GM18526 (cell line): Measurements from ENCODE around the gene SCFD1.

Source experiments
- POLR2A ChIP-seq: IDR thresholded peaks from 3 replicates; pipeline ENCODE4 v1.6.1; 2011; ENCODE audit not compliant: insufficient read length; ENCODE audit errors: extremely low read depth

The SCFD1 gene

GRCh38 chr14:30645600-30645999 lies 23.5 kb downstream of the SCFD1 start:
- TF ChIP-seq POLR2A: no peak

GRCh38 chr14:30648471-30648870 lies 26.4 kb downstream of the SCFD1 start:
- no peak for TF ChIP-seq POLR2A

GRCh38 chr14:30651937-30652336 lies 29.8 kb downstream of the SCFD1 start:
- no peak for TF ChIP-seq POLR2A

- no peak for TF ChIP-seq POLR2A
Observed at GRCh38 chr14:30655124-30655523, 33.0 kb downstream of the SCFD1 start.

- TF ChIP-seq POLR2A: no peak
Observed at GRCh38 chr14:30655658-30656057, 33.5 kb downstream of the SCFD1 start.

- no peak for TF ChIP-seq POLR2A
Observed at GRCh38 chr14:30656190-30656632, 34.1 kb downstream of the SCFD1 start.

- no peak for TF ChIP-seq POLR2A
Observed at GRCh38 chr14:30657050-30657449, 34.9 kb downstream of the SCFD1 start.

- TF ChIP-seq POLR2A: no peak
Observed at GRCh38 chr14:30657606-30658163, 35.6 kb downstream of the SCFD1 start.

GRCh38 chr14:30658645-30659044 lies 36.5 kb downstream of the SCFD1 start:
- no peak for TF ChIP-seq POLR2A

- no peak for TF ChIP-seq POLR2A
Observed at GRCh38 chr14:30669594-30669993, 47.5 kb downstream of the SCFD1 start.

- TF ChIP-seq POLR2A: no peak
Observed at GRCh38 chr14:30673071-30673470, 51.0 kb downstream of the SCFD1 start.

GRCh38 chr14:30678926-30679431 lies 56.9 kb downstream of the SCFD1 start:
- no peak for TF ChIP-seq POLR2A

- TF ChIP-seq POLR2A: no peak
Observed at GRCh38 chr14:30680036-30680435, 57.9 kb downstream of the SCFD1 start.

GRCh38 chr14:30681752-30682355 lies 59.7 kb downstream of the SCFD1 start:
- TF ChIP-seq POLR2A: no peak

- TF ChIP-seq POLR2A: no peak
Observed at GRCh38 chr14:30691751-30692398, 69.8 kb downstream of the SCFD1 start.

GRCh38 chr14:30692669-30693068 lies 70.5 kb downstream of the SCFD1 start:
- TF ChIP-seq POLR2A: no peak
